Measurements from ENCODE around the gene ARRB1. TPM values are rescaled to one million over a fixed set of nuclear protein-coding genes. Genes with fewer than 3 reads are reported as not detected.

The ARRB1 gene
- total RNA-seq, 1 experiment from 2014 or later = 90.1 TPM

DNA sequence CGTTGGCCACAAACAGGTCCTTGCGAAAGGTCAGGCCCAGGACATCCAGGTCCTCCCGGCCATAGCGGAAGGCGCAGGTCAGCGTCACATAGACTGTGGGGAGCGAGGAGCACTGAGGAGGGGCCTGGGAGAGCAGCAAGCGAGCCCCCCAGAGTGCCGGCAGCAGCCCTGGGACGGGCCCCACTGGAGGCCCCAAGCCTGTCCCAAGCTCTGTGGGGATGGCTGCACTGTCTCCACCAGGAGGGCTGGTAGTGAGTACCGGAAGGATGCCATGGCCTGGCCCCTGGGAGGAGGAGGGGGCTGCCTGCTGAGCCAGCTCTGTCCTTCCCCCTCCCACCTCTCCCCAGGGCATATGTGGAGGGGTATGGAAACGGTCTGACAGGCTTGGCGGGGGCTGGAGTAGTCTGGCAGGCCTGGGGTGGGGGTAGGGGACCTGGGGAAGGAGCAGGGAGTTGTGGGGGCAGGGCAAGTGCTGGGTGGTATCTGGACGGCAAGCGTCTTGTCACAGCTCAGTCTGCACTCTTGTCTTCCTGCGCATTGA lies 68.0 kb downstream of the ARRB1 start (continued):
- TF ChIP-seq, protein P1, sequence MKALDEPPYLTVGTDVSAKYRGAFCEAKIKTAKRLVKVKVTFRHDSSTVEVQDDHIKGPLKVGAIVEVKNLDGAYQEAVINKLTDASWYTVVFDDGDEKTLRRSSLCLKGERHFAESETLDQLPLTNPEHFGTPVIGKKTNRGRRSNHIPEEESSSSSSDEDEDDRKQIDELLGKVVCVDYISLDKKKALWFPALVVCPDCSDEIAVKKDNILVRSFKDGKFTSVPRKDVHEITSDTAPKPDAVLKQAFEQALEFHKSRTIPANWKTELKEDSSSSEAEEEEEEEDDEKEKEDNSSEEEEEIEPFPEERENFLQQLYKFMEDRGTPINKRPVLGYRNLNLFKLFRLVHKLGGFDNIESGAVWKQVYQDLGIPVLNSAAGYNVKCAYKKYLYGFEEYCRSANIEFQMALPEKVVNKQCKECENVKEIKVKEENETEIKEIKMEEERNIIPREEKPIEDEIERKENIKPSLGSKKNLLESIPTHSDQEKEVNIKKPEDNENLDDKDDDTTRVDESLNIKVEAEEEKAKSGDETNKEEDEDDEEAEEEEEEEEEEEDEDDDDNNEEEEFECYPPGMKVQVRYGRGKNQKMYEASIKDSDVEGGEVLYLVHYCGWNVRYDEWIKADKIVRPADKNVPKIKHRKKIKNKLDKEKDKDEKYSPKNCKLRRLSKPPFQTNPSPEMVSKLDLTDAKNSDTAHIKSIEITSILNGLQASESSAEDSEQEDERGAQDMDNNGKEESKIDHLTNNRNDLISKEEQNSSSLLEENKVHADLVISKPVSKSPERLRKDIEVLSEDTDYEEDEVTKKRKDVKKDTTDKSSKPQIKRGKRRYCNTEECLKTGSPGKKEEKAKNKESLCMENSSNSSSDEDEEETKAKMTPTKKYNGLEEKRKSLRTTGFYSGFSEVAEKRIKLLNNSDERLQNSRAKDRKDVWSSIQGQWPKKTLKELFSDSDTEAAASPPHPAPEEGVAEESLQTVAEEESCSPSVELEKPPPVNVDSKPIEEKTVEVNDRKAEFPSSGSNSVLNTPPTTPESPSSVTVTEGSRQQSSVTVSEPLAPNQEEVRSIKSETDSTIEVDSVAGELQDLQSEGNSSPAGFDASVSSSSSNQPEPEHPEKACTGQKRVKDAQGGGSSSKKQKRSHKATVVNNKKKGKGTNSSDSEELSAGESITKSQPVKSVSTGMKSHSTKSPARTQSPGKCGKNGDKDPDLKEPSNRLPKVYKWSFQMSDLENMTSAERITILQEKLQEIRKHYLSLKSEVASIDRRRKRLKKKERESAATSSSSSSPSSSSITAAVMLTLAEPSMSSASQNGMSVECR (CRISPR knock-in tag; IDR thresholded peaks at IDR 0.05; ENCODE audit: borderline replicate concordance) = no peak
- TF ChIP-seq SP1 (CRISPR knock-in tag; conservative IDR thresholded peaks at IDR 0.05) = no peak

DNA sequence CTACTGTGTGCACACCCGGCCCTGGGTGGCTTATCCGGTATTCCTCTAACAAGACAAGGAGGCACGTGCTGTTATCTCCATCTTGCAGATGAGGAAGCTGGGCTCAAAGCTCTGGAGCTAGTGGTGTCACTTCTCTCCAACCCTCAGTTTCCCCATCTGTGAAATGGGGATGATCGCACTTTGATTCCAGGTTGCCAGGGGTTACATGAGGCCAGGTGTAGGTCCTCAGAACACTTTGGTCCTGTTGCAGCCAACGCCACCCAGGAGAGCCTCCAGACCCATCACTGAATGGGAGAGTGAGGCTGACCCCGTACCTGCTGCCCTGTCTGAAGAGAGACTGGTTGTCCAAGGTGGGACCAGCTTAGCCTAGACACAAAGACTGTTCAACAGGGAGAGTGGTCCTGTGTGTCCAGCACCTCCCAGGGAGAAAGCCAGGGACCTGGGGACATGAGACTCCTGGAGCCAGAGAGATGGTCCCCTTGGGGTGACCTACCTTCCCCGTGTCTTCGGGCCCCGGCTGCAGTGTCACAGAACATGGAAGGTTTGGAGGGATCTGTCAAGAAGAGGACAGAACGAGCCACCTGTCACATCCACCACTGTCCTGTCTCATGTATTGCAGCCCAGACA lies 69.9 kb downstream of the ARRB1 start:
- no peak overlapping the region for H3K4me3 Mint-ChIP-seq
- no peak for ATAC-seq
- H3K36me3 Mint-ChIP-seq = peaks cover 29% of the 10 kb centered on the region
- POLR2A ChIA-PET = no interaction called here
- no peaks in the 10 kb centered on the region for H3K27me3 Mint-ChIP-seq (ENCODE audit: low read depth)
- H3K9me3 Mint-ChIP-seq = no peaks in the 10 kb centered on the region
- CTCF ChIA-PET = interaction anchor here (2.2 to 4.8 kb wide), 7 partner anchors 11 to 250 kb away, joined by 11 to 89 read pairs (median 27); partner anchors contain the start of genes ARRB1 and TPBGL
- peaks cover 25% of the 10 kb centered on the region for H3K4me1 Mint-ChIP-seq
- no peak overlapping the region for H3K27ac Mint-ChIP-seq
- TF ChIP-seq ZNF263 (CRISPR knock-in tag; IDR thresholded peaks at IDR 0.05; ENCODE audit: low read depth) (no peak), GRHL2 (CRISPR knock-in tag; IDR thresholded peaks at IDR 0.05; ENCODE audit: insufficient replicate concordance, severe bottlenecking) (no peak), TEAD4 (CRISPR knock-in tag; IDR thresholded peaks at IDR 0.05) (no peak)
- TF ChIP-seq, protein P2, sequence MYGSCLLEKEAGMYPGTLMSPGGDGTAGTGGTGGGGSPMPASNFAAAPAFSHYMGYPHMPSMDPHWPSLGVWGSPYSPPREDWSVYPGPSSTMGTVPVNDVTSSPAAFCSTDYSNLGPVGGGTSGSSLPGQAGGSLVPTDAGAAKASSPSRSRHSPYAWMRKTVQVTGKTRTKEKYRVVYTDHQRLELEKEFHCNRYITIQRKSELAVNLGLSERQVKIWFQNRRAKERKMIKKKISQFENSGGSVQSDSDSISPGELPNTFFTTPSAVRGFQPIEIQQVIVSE (CRISPR knock-in tag; IDR thresholded peaks at IDR 0.05; ENCODE audit: borderline replicate concordance) = no peak
- no peak for DNase-seq (ENCODE audit: low spot score)

DNA sequence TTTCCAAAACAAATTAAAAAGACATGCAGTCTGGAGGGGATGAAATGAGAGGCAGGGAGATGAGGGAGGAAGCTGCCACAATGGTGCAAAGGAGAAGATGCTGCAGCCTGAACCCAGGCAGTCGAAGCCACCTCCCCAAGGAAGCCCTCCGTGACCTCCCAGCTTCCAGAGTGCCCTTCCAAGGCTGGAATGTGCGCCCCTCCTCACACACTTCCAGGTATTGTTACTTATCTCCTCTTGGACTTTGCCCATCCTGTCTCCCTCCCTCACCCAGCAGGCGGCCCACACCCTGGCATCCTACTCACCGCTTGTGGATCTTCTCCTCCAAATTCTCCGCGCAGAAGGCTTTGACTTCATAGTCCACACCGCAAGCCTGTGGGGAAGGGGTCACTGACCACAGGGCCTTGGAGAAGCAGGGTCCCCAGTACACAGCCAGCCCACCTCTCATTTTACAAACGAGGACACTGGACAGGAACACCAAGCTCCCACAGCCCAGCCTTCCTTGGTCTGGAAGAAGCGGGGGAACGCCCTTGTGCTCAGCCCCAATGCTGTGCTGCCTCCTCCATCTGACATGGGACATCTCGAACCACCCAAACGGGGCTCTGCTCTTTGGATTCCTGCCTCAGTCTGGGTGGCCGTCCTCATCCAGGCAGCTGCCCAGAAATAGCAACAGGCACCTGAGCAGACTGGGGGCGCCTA lies 70.5 kb downstream of the ARRB1 start:
- CTCF ChIA-PET = interaction anchor here (0.6 to 4.8 kb wide), 41 partner anchors 10 to 906 kb away, joined by 3 to 89 read pairs (median 5); partner anchors contain the start of genes ARRB1, GDPD5, KLHL35 and TPBGL
- DNase-seq (ENCODE audit: low spot score) (no peak), ATAC-seq (no peak)
- H3K9me3 Mint-ChIP-seq = no peaks in the 10 kb centered on the region
- POLR2A ChIA-PET = interaction anchor here (0.9 to 1.2 kb wide), 3 partner anchors 71 to 145 kb away, joined by 4 to 5 read pairs (median 4); no protein-coding TSS in a partner anchor
- H3K27me3 Mint-ChIP-seq (ENCODE audit: low read depth) = no peaks in the 10 kb centered on the region
- peaks cover 34% of the 10 kb centered on the region for H3K36me3 Mint-ChIP-seq
- peaks cover 31% of the 10 kb centered on the region for H3K4me1 Mint-ChIP-seq
- peak overlapping the region; percentile 70 for H3K27ac Mint-ChIP-seq
- H3K4me3 Mint-ChIP-seq = no peak overlapping the region
- TF ChIP-seq, protein P3, sequence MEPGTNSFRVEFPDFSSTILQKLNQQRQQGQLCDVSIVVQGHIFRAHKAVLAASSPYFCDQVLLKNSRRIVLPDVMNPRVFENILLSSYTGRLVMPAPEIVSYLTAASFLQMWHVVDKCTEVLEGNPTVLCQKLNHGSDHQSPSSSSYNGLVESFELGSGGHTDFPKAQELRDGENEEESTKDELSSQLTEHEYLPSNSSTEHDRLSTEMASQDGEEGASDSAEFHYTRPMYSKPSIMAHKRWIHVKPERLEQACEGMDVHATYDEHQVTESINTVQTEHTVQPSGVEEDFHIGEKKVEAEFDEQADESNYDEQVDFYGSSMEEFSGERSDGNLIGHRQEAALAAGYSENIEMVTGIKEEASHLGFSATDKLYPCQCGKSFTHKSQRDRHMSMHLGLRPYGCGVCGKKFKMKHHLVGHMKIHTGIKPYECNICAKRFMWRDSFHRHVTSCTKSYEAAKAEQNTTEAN (CRISPR knock-in tag; IDR thresholded peaks at IDR 0.05) = no peak
- TF ChIP-seq JUN (CRISPR knock-in tag; IDR thresholded peaks at IDR 0.05) = no peak
- TF ChIP-seq, protein P1 (CRISPR knock-in tag; IDR thresholded peaks at IDR 0.05; ENCODE audit: borderline replicate concordance) = no peak
- no peak for TF ChIP-seq NFATC4 (CRISPR knock-in tag; IDR thresholded peaks at IDR 0.05)
- TF ChIP-seq CBFB (CRISPR knock-in tag; IDR thresholded peaks at IDR 0.05; ENCODE audit: low read depth) = no peak
- TF ChIP-seq, protein P4, sequence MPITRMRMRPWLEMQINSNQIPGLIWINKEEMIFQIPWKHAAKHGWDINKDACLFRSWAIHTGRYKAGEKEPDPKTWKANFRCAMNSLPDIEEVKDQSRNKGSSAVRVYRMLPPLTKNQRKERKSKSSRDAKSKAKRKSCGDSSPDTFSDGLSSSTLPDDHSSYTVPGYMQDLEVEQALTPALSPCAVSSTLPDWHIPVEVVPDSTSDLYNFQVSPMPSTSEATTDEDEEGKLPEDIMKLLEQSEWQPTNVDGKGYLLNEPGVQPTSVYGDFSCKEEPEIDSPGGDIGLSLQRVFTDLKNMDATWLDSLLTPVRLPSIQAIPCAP (CRISPR knock-in tag; IDR thresholded peaks at IDR 0.05) = no peak
- TF ChIP-seq, protein P5, sequence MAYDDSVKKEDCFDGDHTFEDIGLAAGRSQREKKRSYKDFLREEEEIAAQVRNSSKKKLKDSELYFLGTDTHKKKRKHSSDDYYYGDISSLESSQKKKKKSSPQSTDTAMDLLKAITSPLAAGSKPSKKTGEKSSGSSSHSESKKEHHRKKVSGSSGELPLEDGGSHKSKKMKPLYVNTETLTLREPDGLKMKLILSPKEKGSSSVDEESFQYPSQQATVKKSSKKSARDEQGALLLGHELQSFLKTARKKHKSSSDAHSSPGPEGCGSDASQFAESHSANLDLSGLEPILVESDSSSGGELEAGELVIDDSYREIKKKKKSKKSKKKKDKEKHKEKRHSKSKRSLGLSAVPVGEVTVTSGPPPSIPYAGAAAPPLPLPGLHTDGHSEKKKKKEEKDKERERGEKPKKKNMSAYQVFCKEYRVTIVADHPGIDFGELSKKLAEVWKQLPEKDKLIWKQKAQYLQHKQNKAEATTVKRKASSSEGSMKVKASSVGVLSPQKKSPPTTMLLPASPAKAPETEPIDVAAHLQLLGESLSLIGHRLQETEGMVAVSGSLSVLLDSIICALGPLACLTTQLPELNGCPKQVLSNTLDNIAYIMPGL (CRISPR knock-in tag; IDR thresholded peaks at IDR 0.05) = no peak
- TF ChIP-seq, protein P2 (CRISPR knock-in tag; IDR thresholded peaks at IDR 0.05; ENCODE audit: borderline replicate concordance) = no peak
- TF ChIP-seq RELA (CRISPR knock-in tag; IDR thresholded peaks at IDR 0.05; ENCODE audit: borderline replicate concordance) = no peak
